ENCODE data around the gene PARN. TPM values are rescaled to one million over a fixed set of nuclear protein-coding genes. Genes with fewer than 3 reads are reported as not detected.
"Not testable (repeated sequence)": the region's sequence is repeated elsewhere in the genome, so short reads cannot be mapped to it uniquely, and the experiment has no call there.

Gene PARN
- total RNA-seq, 2 experiments from 2014 or later, result 43.0 to 45.6 TPM

DNA sequence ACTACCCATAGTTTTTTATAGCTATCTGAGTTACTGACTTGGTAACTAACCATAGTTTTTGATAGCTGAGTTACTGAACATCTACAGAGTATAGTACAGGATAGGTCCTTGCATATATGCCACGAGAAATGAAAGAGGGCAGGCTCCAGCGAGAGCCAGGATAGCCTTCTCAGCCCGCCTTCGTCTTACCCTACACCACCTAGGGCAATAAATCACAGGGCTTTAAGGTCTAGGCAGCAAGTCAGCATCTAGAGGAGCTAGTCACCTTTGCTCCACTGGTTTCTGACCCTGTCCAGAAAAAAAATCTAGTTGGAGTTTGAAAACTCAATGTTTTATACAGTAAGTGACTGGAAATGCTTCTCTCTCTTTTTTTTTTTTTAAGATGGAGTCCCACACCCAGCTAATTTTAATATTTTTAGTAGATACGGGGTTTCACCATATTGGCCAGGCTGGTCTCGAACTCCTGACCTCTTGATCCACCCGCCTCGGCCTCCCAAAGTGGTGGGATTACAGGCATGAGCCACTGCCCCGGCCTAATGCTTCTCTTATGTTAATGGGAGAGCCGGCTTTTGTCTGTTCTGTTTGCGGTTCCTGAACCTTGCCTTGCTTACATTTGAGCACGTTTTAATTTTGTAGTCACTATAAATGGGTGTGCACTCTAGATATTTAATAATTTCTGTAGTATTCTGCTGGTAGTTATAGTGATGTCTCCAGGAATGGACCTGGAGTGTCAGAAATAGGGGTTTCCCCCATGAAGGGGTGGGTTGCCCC is 5.5 kb upstream of the PARN start:
- Mint-ChIP-seq H3K36me3 (ENCODE audit: low read depth) (peaks cover 22% of the 10 kb centered on the region), H3K27me3 (no peaks in the 10 kb centered on the region), H3K27ac (peak overlapping the region; percentile 23), H3K9me3 (no peaks in the 10 kb centered on the region), H3K4me1 (ENCODE audit: low read depth) (peaks cover 44% of the 10 kb centered on the region), H3K4me3 (peak overlapping the region; percentile 93)
- DNase-seq, result no peak
- TF ChIP-seq, protein P1, sequence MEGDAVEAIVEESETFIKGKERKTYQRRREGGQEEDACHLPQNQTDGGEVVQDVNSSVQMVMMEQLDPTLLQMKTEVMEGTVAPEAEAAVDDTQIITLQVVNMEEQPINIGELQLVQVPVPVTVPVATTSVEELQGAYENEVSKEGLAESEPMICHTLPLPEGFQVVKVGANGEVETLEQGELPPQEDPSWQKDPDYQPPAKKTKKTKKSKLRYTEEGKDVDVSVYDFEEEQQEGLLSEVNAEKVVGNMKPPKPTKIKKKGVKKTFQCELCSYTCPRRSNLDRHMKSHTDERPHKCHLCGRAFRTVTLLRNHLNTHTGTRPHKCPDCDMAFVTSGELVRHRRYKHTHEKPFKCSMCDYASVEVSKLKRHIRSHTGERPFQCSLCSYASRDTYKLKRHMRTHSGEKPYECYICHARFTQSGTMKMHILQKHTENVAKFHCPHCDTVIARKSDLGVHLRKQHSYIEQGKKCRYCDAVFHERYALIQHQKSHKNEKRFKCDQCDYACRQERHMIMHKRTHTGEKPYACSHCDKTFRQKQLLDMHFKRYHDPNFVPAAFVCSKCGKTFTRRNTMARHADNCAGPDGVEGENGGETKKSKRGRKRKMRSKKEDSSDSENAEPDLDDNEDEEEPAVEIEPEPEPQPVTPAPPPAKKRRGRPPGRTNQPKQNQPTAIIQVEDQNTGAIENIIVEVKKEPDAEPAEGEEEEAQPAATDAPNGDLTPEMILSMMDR (IDR thresholded peaks at IDR 0.05), result no peak
- intact Hi-C loops (cut with micrococcal nuclease), result no loop called here
- POLR2A ChIA-PET, result interaction anchor here (0.5 to 0.8 kb wide), 2 partner anchors 12 to 1008 kb away, joined by 3 read pairs; no protein-coding TSS in a partner anchor
- CTCF ChIA-PET, result no interaction called here
- ATAC-seq, result no peak

DNA sequence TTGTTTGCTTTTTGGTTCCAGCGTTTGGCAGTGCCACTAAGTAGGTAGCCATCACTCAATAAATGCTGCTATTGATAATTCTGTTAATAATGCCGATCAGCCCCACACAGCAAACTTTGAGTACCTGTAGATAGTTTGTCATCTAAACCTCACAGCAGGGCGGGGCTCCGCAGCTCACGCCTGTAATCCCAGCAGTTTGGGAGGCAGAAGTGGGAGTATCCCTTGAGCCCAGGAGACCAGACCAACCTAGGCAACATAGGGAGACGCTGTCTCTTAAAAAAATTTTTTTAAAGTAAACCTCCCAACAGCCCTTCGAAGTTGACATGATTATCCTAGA is 4.3 kb upstream of the PARN start:
- no peaks in the 10 kb centered on the region for H3K27me3 Mint-ChIP-seq
- H3K36me3 Mint-ChIP-seq (ENCODE audit: low read depth), result peaks cover 19% of the 10 kb centered on the region
- intact Hi-C loops (cut with micrococcal nuclease), result no loop called here
- no peak for ATAC-seq
- CTCF ChIA-PET, result no interaction called here
- H3K4me1 Mint-ChIP-seq (ENCODE audit: low read depth), result peaks cover 39% of the 10 kb centered on the region
- peak overlapping the region; percentile 99 for H3K27ac Mint-ChIP-seq
- POLR2A ChIA-PET, result interaction anchor here (1.6 kb wide), 1 partner anchor 8 kb away, joined by 6 read pairs; no protein-coding TSS in a partner anchor
- DNase-seq, result no peak
- TF ChIP-seq, protein P1 (IDR thresholded peaks at IDR 0.05), result no peak
- no peaks in the 10 kb centered on the region for H3K9me3 Mint-ChIP-seq
- peak overlapping the region; percentile 93 for H3K4me3 Mint-ChIP-seq

DNA sequence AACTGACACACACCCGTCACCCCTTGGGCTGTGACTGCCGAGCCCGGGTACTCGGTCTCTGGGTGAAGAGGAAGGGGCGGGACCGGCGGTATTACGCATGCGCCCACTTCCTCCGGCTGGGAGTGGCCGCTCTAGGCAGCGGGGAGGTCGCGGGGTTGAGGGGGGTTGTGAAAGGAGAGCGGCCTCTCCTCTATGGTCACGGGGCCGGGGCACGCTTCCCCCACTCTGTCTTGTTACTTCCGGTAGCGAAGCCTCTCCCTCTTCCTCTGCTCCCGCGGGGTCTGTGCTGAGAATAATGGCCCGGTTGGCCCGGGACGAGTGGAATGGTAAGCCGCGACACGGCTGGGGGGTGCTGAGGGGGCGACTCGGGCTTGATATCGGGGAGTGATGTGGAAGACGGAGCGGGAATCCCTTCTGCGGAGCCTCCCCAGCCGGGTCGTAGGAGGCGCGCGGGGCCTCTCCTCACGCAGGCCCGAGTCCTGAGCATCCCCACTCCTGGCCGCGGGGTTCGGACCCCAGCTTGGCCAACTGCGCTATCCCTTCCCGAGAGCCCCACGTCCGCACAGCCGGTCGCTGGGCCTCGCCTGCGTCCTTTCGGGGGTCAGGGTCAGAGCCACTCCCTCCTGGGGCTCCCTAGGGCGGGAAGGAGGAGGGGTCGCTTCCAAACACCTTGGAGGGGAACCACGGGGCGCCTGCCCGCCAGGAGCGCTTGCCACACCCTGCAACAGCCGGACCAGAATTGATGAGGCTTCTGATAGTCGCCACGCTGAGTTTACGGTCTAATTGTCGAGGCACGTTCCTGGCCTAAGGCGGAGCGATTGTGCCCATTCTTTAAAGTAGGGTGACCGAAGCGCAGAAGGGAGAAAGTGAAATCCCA is 2.9 kb upstream of the PARN start, which contains the start of gene BFAR:
Gene BFAR, plus strand, starts transcription at position 259 of the 877 bp plus-strand sequence. CDS start 11,396 bp downstream, outside the sequence.
- H3K27ac Mint-ChIP-seq, result peak within 1 kb of the TSS; percentile 99
- peaks cover 19% of the 10 kb centered on the region for H3K36me3 Mint-ChIP-seq (ENCODE audit: low read depth)
- TF ChIP-seq, protein P1 (IDR thresholded peaks at IDR 0.05), result no peak
- ATAC-seq, result peak; percentile 79
- POLR2A ChIA-PET, result interaction anchor here (1.0 to 1.6 kb wide), 5 partner anchors 10 to 48 kb away, joined by 3 to 6 read pairs (median 3); no protein-coding TSS in a partner anchor
- intact Hi-C loops (cut with micrococcal nuclease), result no loop called here
- CTCF ChIA-PET, result interaction anchor here (0.9 kb wide), 1 partner anchor 12 kb away, joined by 4 read pairs; no protein-coding TSS in a partner anchor
- H3K4me1 Mint-ChIP-seq (ENCODE audit: low read depth), result peaks cover 51% of the 10 kb centered on the region
- H3K4me3 Mint-ChIP-seq, result peak within 1 kb of the TSS; percentile 93
- H3K9me3 Mint-ChIP-seq, result no peaks in the 10 kb centered on the region
- H3K27me3 Mint-ChIP-seq, result no peaks in the 10 kb centered on the region
- DNase-seq, result peak; percentile 100

GRCh38 chr16:14630620-14631330 is 715 bp upstream of the PARN start:
- H3K36me3 Mint-ChIP-seq (ENCODE audit: low read depth), result peaks cover 26% of the 10 kb centered on the region
- H3K9me3 Mint-ChIP-seq; intact Hi-C loops (cut with micrococcal nuclease); CTCF ChIA-PET; ATAC-seq; H3K27me3 Mint-ChIP-seq: not testable (repeated sequence)
- H3K27ac Mint-ChIP-seq, result peak overlapping the region; percentile 99
- DNase-seq, result peak; percentile 21
- POLR2A ChIA-PET, result interaction anchor here (0.6 to 2.4 kb wide), 4 partner anchors 10 to 44 kb away, joined by 3 to 13 read pairs (median 3); no protein-coding TSS in a partner anchor
- H3K4me3 Mint-ChIP-seq, result peak overlapping the region; percentile 93
- H3K4me1 Mint-ChIP-seq (ENCODE audit: low read depth), result peaks cover 47% of the 10 kb centered on the region

- Mint-ChIP-seq H3K9me3 (no peaks in the 10 kb centered on the region), H3K27me3 (no peaks in the 10 kb centered on the region), H3K27ac (peak overlapping the region; percentile 99), H3K4me3 (peak overlapping the region; percentile 89), H3K36me3 (ENCODE audit: low read depth) (peaks cover 33% of the 10 kb centered on the region), H3K4me1 (ENCODE audit: low read depth) (peaks cover 40% of the 10 kb centered on the region)
- POLR2A ChIA-PET, result interaction anchor here (0.6 to 2.4 kb wide), 4 partner anchors 9 to 41 kb away, joined by 3 to 13 read pairs (median 5); no protein-coding TSS in a partner anchor
- TF ChIP-seq, protein P1 (IDR thresholded peaks at IDR 0.05), result no peak
- intact Hi-C loops (cut with micrococcal nuclease), result no loop called here
- DNase-seq (peak; percentile 43), ATAC-seq (no peak)
- CTCF ChIA-PET, result no interaction called here
These were observed 495 bp downstream of the PARN start for GRCh38 chr16:14629612-14629918.
